Smooth muscle cell (in vitro differentiated cells): ENCODE measurements around the gene FSCN2. TPM values are rescaled to one million over a fixed set of nuclear protein-coding genes. Genes with fewer than 3 reads are reported as not detected.

Experiments used
- DNase-seq: peaks from one replicate; lab custom pipeline; 2025; ENCODE audit not compliant: unreplicated experiment; lab: John Stamatoyannopoulos, UW
- H2AFZ ChIP-seq: fragments of 200-600 bp; sonication (generic); 2 replicates; pipeline ENCODE4 v1.6.0; 2016; ENCODE audit warnings: antibody characterized with exemption, low read depth, mild to moderate bottlenecking
- H3F3A ChIP-seq: fragments of 200-600 bp; sonication (generic); 2 replicates; pipeline ENCODE4 v1.6.0; 2017; ENCODE audit warnings: antibody characterized with exemption, low read depth
- H3K27ac ChIP-seq: fragments of 200-600 bp; sonication (generic); 2 replicates; pipeline ENCODE4 v1.5.1; 2016; ENCODE audit warnings: low read depth, mild to moderate bottlenecking
- H3K27me3 ChIP-seq: fragments of 200-600 bp; sonication (generic); 2 replicates; pipeline ENCODE4 v1.6.1; 2016; ENCODE audit warnings: low read depth, mild to moderate bottlenecking
- H3K36me3 ChIP-seq: fragments of 200-600 bp; sonication (generic); 2 replicates; pipeline ENCODE4 v1.5.1; 2016; ENCODE audit warnings: low read depth
- H3K4me1 ChIP-seq: fragments of 200-600 bp; sonication (generic); 2 replicates; pipeline ENCODE4 v1.5.1; 2016; ENCODE audit warnings: low read depth
- H3K4me2 ChIP-seq: fragments of 200-600 bp; sonication (generic); 2 replicates; pipeline ENCODE4 v1.6.0; 2016; ENCODE audit warnings: mild to moderate bottlenecking
- H3K4me3 ChIP-seq: fragments of 200-600 bp; sonication (generic); 2 replicates; pipeline ENCODE4 v1.5.1; 2016; ENCODE audit warnings: mild to moderate bottlenecking
- H3K79me2 ChIP-seq: fragments of 200-600 bp; sonication (generic); 2 replicates; pipeline ENCODE4 v1.6.0; 2016; ENCODE audit warnings: low read depth, mild to moderate bottlenecking
- H3K9ac ChIP-seq: fragments of 200-600 bp; sonication (generic); 2 replicates; pipeline ENCODE4 v1.6.0; 2016; ENCODE audit warnings: low read depth
- H3K9me3 ChIP-seq: fragments of 200-600 bp; sonication (generic); replicated peaks from 2 replicates; pipeline ENCODE4 v1.5.1; 2016; ENCODE audit warnings: low read depth
- H4K20me1 ChIP-seq: fragments of 200-600 bp; sonication (generic); 2 replicates; pipeline ENCODE4 v1.6.0; 2016; ENCODE audit warnings: low read depth
- CTCF ChIP-seq: fragments of 200-600 bp; sonication (generic); IDR thresholded peaks from 2 replicates; pipeline ENCODE4 v1.5.1; 2017; ENCODE audit warnings: borderline replicate concordance, mild to moderate bottlenecking, antibody characterized with exemption; ENCODE audit not compliant: insufficient read depth, poor library complexity, severe bottlenecking
- WGBS: methylation state at CpG from one replicate; pipeline ENCODE4 v1.1.7; 2016; ENCODE audit warnings: low lambda C conversion rate; 5-methylcytosine and 5-hydroxymethylcytosine counted together
- polyA plus RNA-seq: library from polyadenylated mRNA; unstranded; fragments of >200 nt; fragmentation: Nextera tagmentation; extraction: Ambion mirVana; gene quantifications from 2 replicates; pipeline ENCODE4 v1.2.1, GENCODE V29; 2016
- total RNA-seq: library from RNA; depleted of rRNA; stranded (reverse); fragments of >200 nt; gene quantifications from 2 replicates; pipeline ENCODE4 v1.2.3, GENCODE V29; 2014

Gene FSCN2
- total and polyA plus RNA-seq, 2 experiments from 2014 or later, result 0.63 to 0.72 TPM

GRCh38 chr17:81576621-81577277 lies 48.6 kb downstream of the FSCN2 start:
- no peak for TF ChIP-seq CTCF
- no peak for DNase-seq
- Histone ChIP-seq H2AFZ (no peak overlapping the region), H4K20me1 (peaks cover 59% of the 10 kb centered on the region), H3K9ac (no peak overlapping the region), H3K36me3 (no peaks in the 10 kb centered on the region), H3K4me3 (no peak overlapping the region), H3K4me2 (peak overlapping the region; percentile 38), H3K27me3 (no peaks in the 10 kb centered on the region), H3K79me2 (peaks cover 37% of the 10 kb centered on the region), H3K9me3 (no peaks in the 10 kb centered on the region), H3K4me1 (peaks cover 11% of the 10 kb centered on the region), H3F3A (peaks cover 7% of the 10 kb centered on the region), H3K27ac (peak overlapping the region; percentile 68)
- 45% methylated on average over 17 of the region's 17 CpGs for WGBS

- Histone ChIP-seq H2AFZ (no peak overlapping the region), H3K27ac (peak overlapping the region; percentile 68), H4K20me1 (peaks cover 64% of the 10 kb centered on the region), H3K27me3 (no peaks in the 10 kb centered on the region), H3K36me3 (no peaks in the 10 kb centered on the region), H3K4me3 (no peak overlapping the region), H3K9me3 (no peaks in the 10 kb centered on the region), H3K4me2 (peak overlapping the region; percentile 38), H3K4me1 (peaks cover 11% of the 10 kb centered on the region), H3K9ac (no peak overlapping the region), H3F3A (peaks cover 7% of the 10 kb centered on the region), H3K79me2 (peaks cover 34% of the 10 kb centered on the region)
- WGBS, result 78% methylated on average over 11 of the region's 11 CpGs
- DNase-seq, result no peak
- no peak for TF ChIP-seq CTCF
Measured at GRCh38 chr17:81577278-81578000, 49.3 kb downstream of the FSCN2 start.

GRCh38 chr17:81578038-81578441 lies 49.9 kb downstream of the FSCN2 start:
- H3K9me3 ChIP-seq, result no peaks in the 10 kb centered on the region
- H3K9ac ChIP-seq, result no peak overlapping the region
- H3K4me3 ChIP-seq, result no peak overlapping the region
- no peaks in the 10 kb centered on the region for H3K27me3 ChIP-seq
- H2AFZ ChIP-seq, result no peak overlapping the region
- H3F3A ChIP-seq, result peaks cover 7% of the 10 kb centered on the region
- H3K36me3 ChIP-seq, result no peaks in the 10 kb centered on the region
- peaks cover 30% of the 10 kb centered on the region for H3K79me2 ChIP-seq
- WGBS, result 78% methylated on average over 10 of the region's 10 CpGs
- peak overlapping the region; percentile 68 for H3K27ac ChIP-seq
- DNase-seq, result no peak
- TF ChIP-seq CTCF, result no peak
- H3K4me1 ChIP-seq, result peaks cover 11% of the 10 kb centered on the region
- H3K4me2 ChIP-seq, result peak overlapping the region; percentile 38
- H4K20me1 ChIP-seq, result peaks cover 69% of the 10 kb centered on the region
